NT2/D1 (cell line): Measurements from ENCODE around the gene HPN.
"Not testable (repeated sequence)": the region's sequence is repeated elsewhere in the genome, so short reads cannot be mapped to it uniquely, and the experiment has no call there.

Source experiments
- SUZ12 ChIP-seq: IDR thresholded peaks from 2 replicates; pipeline ENCODE4 v1.6.1; 2011; ENCODE audit not compliant: insufficient read length, insufficient read depth; ENCODE audit errors: extremely low read depth
- YY1 ChIP-seq: IDR thresholded peaks from 2 replicates; pipeline ENCODE4 v1.6.1; 2011; ENCODE audit not compliant: insufficient read length, insufficient read depth
- ZNF274 ChIP-seq: IDR thresholded peaks from 2 replicates; pipeline ENCODE4 v1.6.1; 2011; ENCODE audit warnings: mild to moderate bottlenecking, low read depth, low read length

GRCh38 chr19:35050662-35051061, 9.1 kb downstream of the HPN start:
- not testable (repeated sequence) for TF ChIP-seq ZNF274, SUZ12, YY1
